HEK293T (cell line): Measurements from ENCODE around the gene ZNRF3.

ENCODE experiments used
- CTCF ChIA-PET: fragments of 350-600 bp; formaldehyde crosslinking; extraction: SDS; loops from one replicate; lab custom pipeline; 2021; ENCODE audit warnings: antibody characterized with exemption, inconsistent platforms; lab: Yijun Ruan, JAX
- POLR2A ChIA-PET: fragments of 350-600 bp; formaldehyde crosslinking; extraction: SDS; loops from one replicate; lab custom pipeline; 2020; ENCODE audit warnings: antibody characterized with exemption, inconsistent platforms; lab: Yijun Ruan, JAX
- DNase-seq: peaks from one replicate; pipeline ENCODE4 v3.0.0; 2012; ENCODE audit warnings: mixed read lengths; ENCODE audit errors: extremely low spot score
- ARNT ChIP-seq: fragments of 450-650 bp; IDR thresholded peaks from 2 replicates; pipeline ENCODE4 v1.6.1; 2017; ENCODE audit warnings: mild to moderate bottlenecking
- BHLHE40 ChIP-seq: fragments of 450-650 bp; IDR thresholded peaks from 2 replicates; pipeline ENCODE4 v1.6.1; 2016; ENCODE audit warnings: mild to moderate bottlenecking, moderate library complexity, borderline replicate concordance
- CTBP1 ChIP-seq: fragments of 450-650 bp; IDR thresholded peaks from 2 replicates; pipeline ENCODE4 v1.6.1; 2016; ENCODE audit warnings: borderline replicate concordance
- ELF4 ChIP-seq: fragments of 450-650 bp; IDR thresholded peaks from 2 replicates; pipeline ENCODE4 v1.6.1; 2017; ENCODE audit warnings: antibody characterized with exemption
- FOXA1 ChIP-seq: fragments of 450-650 bp; IDR thresholded peaks from 2 replicates; pipeline ENCODE4 v1.6.1; 2016; ENCODE audit warnings: mild to moderate bottlenecking
- FOXK2 ChIP-seq: fragments of 450-650 bp; IDR thresholded peaks from 2 replicates; pipeline ENCODE4 v1.6.1; 2016; ENCODE audit warnings: mild to moderate bottlenecking
- FOXM1 ChIP-seq: fragments of 450-650 bp; IDR thresholded peaks from 2 replicates; pipeline ENCODE4 v1.6.1; 2017; ENCODE audit warnings: mild to moderate bottlenecking, borderline replicate concordance
- HDGF ChIP-seq: fragments of 450-650 bp; IDR thresholded peaks from 2 replicates; pipeline ENCODE4 v1.6.1; 2017; ENCODE audit warnings: antibody characterized with exemption, borderline replicate concordance
- L3MBTL2 ChIP-seq: fragments of 450-650 bp; conservative IDR thresholded peaks from 2 replicates; pipeline ENCODE4 v1.6.1; 2016; ENCODE audit warnings: mild to moderate bottlenecking
- LEF1 ChIP-seq: fragments of 450-650 bp; IDR thresholded peaks from 2 replicates; pipeline ENCODE4 v1.6.1; 2017; ENCODE audit warnings: mild to moderate bottlenecking, borderline replicate concordance
- NFRKB ChIP-seq: fragments of 450-650 bp; IDR thresholded peaks from 2 replicates; pipeline ENCODE4 v1.6.1; 2016; ENCODE audit warnings: mild to moderate bottlenecking, moderate library complexity
- SP1 ChIP-seq: fragments of 450-650 bp; IDR thresholded peaks from 2 replicates; pipeline ENCODE4 v1.6.1; 2017
- SUZ12 ChIP-seq: fragments of 450-650 bp; IDR thresholded peaks from 2 replicates; pipeline ENCODE4 v1.6.1; 2016; ENCODE audit warnings: mild to moderate bottlenecking
- TARDBP ChIP-seq: fragments of 450-650 bp; IDR thresholded peaks from 2 replicates; pipeline ENCODE4 v1.6.1; 2016
- ZNF384 ChIP-seq: fragments of 450-650 bp; IDR thresholded peaks from 2 replicates; pipeline ENCODE4 v1.6.1; 2016
- TF ChIP-seq, protein P1 (sequence below): fragments of 450-650 bp; IDR thresholded peaks from 2 replicates; pipeline ENCODE4 v1.6.1; 2016

ZNRF3 gene

GRCh38 chr22:29060251-29060869 is 177.0 kb downstream of the ZNRF3 start:
- ChIA-PET CTCF (interaction anchor here (1.6 kb wide), 1 partner anchor 12 kb away, joined by 3 read pairs; the partner anchor contains the start of gene KREMEN1), POLR2A (no interaction called here)
- TF ChIP-seq FOXM1: no peak
- no peak for TF ChIP-seq LEF1
- TF ChIP-seq, protein P1, sequence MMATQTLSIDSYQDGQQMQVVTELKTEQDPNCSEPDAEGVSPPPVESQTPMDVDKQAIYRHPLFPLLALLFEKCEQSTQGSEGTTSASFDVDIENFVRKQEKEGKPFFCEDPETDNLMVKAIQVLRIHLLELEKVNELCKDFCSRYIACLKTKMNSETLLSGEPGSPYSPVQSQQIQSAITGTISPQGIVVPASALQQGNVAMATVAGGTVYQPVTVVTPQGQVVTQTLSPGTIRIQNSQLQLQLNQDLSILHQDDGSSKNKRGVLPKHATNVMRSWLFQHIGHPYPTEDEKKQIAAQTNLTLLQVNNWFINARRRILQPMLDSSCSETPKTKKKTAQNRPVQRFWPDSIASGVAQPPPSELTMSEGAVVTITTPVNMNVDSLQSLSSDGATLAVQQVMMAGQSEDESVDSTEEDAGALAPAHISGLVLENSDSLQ: no peak
- no peak for TF ChIP-seq ARNT
- TF ChIP-seq FOXK2: no peak
- no peak for TF ChIP-seq L3MBTL2
- TF ChIP-seq TARDBP: no peak
- no peak for TF ChIP-seq HDGF
- no peak for TF ChIP-seq CTBP1
- DNase-seq: no peak

- CTCF ChIA-PET: interaction anchor here (1.6 kb wide), 1 partner anchor 12 kb away, joined by 3 read pairs; the partner anchor contains the start of gene KREMEN1
- TF ChIP-seq NFRKB (no peak), BHLHE40 (no peak), ZNF384 (no peak), TARDBP (no peak), FOXA1 (no peak)
- TF ChIP-seq, protein P1: no peak
- POLR2A ChIA-PET: no interaction called here
- no peak for DNase-seq
Observed at GRCh38 chr22:29060931-29061330, 177.6 kb downstream of the ZNRF3 start.

DNA sequence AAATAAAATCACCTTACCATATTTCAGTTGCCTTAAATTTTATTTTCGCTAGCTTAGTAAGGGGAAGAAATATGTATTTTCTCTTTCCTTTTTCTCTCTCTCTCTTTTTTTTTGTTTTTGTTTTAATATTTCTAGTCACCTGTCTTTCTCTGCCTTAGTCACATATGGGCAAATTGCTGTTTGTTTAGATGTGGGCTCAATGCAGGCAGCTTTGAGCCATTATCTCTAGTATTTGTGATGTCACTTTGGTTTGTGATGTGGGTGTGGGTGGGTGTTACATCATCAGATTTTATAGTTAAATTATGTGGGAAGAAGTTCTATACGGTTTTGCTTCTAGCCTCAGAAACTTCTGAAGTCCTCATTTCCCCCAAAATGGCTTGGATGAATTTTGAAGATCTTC is 178.4 kb downstream of the ZNRF3 start, which contains the start of gene C22orf31:
Gene C22orf31, minus strand, starts transcription at position 59 of the 400 bp plus-strand sequence. Its CDS starts 39 bp downstream, at position 20.
- no peak for TF ChIP-seq FOXM1
- no peak for TF ChIP-seq FOXK2
- no peak for TF ChIP-seq L3MBTL2
- TF ChIP-seq SP1: no peak
- TF ChIP-seq HDGF: no peak
- TF ChIP-seq, protein P1: no peak
- TF ChIP-seq ZNF384: no peak
- no peak for TF ChIP-seq ELF4
- TF ChIP-seq TARDBP: no peak
- no peak for TF ChIP-seq NFRKB
- no peak for TF ChIP-seq FOXA1
- ChIA-PET POLR2A (no interaction called here), CTCF (interaction anchor here (1.6 kb wide), 1 partner anchor 11 kb away, joined by 3 read pairs; the partner anchor contains the start of gene KREMEN1)
- no peak for DNase-seq

DNA sequence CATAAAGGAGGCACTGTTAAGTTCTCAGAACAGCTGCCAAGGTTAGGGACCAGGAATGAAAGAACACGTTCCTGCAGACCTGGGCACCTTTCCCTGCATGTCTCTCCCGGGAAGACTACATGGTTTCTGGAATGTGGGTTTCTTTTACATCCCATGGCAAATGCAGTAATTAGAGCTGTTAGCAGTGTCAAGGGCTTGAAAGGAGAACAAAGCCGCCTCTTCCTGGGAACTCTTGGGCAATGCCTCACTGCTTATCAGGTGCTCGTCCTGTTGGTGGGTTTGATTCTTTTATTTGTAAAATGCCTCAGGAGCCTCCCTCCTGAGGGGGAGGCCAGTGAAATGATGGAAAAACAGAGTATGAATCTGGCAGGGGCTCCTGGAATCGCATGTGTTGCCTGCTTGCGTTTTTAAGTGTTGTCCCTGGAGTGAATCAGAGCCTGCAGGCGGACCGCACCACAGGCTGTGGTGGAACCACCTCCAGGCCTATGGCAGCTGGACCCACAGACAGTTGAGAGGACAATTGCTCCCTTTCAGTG is 179.0 kb downstream of the ZNRF3 start:
- ChIA-PET CTCF (no interaction called here), POLR2A (no interaction called here)
- DNase-seq: no peak
- TF ChIP-seq ELF4 (no peak), FOXA1 (no peak), FOXM1 (no peak), TARDBP (no peak), ARNT (no peak), NFRKB (no peak), SP1 (no peak), ZNF384 (no peak), HDGF (no peak), BHLHE40 (no peak), SUZ12 (no peak), CTBP1 (no peak), LEF1 (no peak), L3MBTL2 (no peak), FOXK2 (no peak)
- TF ChIP-seq, protein P1: no peak

DNA sequence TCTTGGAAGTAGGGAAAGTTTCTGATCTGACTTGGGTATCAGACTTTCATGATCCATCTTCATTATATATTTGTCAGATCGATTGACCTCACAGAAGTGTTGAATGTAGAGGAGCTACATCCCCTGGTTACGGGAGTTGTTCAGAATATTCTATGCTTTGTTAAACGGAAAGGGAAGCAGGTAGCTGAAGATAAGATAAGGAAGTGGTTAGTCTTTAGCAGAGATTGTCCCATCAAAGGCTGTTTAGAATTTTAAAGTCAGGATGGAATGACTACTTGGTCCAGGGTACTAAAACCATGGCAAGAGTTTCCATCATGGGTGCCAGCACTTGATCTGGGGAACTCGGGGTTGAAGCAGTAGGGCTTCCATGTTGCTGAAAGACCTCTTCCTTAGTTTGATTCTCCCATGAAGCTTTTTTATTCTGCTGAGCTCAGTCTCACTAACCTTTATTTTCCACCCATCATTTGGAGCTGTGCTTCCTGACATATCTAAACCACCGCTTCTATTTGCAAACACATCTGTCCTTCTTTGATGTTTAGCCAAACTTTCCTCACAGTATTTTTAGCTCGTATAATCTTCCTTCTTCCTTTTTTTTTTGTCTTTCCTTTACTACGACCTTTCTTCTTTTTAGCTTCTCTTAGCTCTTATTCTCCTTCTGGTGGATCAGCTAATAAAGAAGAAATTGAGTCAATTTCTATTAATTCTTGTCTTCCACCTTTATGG is 182.3 kb downstream of the ZNRF3 start:
- ChIA-PET CTCF (interaction anchor here (0.6 kb wide), 1 partner anchor 180 kb away, joined by 3 read pairs; no protein-coding TSS in a partner anchor), POLR2A (no interaction called here)
- no peak for DNase-seq
- no peak for TF ChIP-seq FOXA1
- TF ChIP-seq, protein P1: no peak
